Fibroblast of lung (primary cell): ENCODE data around the gene CLCA4. TPM values are rescaled to one million over a fixed set of nuclear protein-coding genes. Genes with fewer than 3 reads are reported as not detected.

Experiments used
- DNase-seq, 2 donors: peaks; one replicate each; pipeline versions ENCODE4 v3.0.0 to v3.0.0-alpha.2; 2010; ENCODE audit warnings: low read depth in 2 of 2
- H2AFZ ChIP-seq: 2 replicates; pipeline ENCODE4 v1.5.1; 2012; ENCODE audit warnings: low read length, control low read depth, inconsistent platforms
- H3K27ac ChIP-seq: 2 replicates; pipeline ENCODE4 v1.5.1; 2011; ENCODE audit warnings: low read length, control low read depth; ENCODE audit not compliant: insufficient read depth
- H3K27me3 ChIP-seq: 2 replicates; pipeline ENCODE4 v1.5.1; 2011; ENCODE audit warnings: mild to moderate bottlenecking, low read length; ENCODE audit not compliant: control insufficient read depth, insufficient read depth
- H3K36me3 ChIP-seq: 2 replicates; pipeline ENCODE4 v1.5.1; 2011; ENCODE audit warnings: low read length; ENCODE audit not compliant: control insufficient read depth, insufficient read depth
- H3K4me1 ChIP-seq: 2 replicates; pipeline ENCODE4 v1.5.1; 2011; ENCODE audit warnings: low read length; ENCODE audit not compliant: control insufficient read depth, insufficient read depth; ENCODE audit errors: extremely low read depth
- H3K4me2 ChIP-seq: 2 replicates; pipeline ENCODE4 v1.5.1; 2011; ENCODE audit warnings: low read length, control low read depth; ENCODE audit not compliant: insufficient read depth; ENCODE audit errors: extremely low read depth
- H3K4me3 ChIP-seq, 4 experiments: fragments of 200-600 bp in 1 of 4; sonication (generic) in 1 of 4; replicated peaks in 1 of 4; 2 replicates each; pipeline ENCODE4 v1.5.1; 2011 to 2016; ENCODE audit warnings: low read length in 4 of 4, low read depth in 3 of 4, mild to moderate bottlenecking in 3 of 4, control low read depth in 2 of 4, inconsistent platforms in 1 of 4, mixed read lengths in 1 of 4; ENCODE audit not compliant: insufficient read depth in 1 of 4; ENCODE audit errors: control extremely low read depth in 1 of 4
- H3K79me2 ChIP-seq: 2 replicates; pipeline ENCODE4 v1.5.1; 2012; ENCODE audit warnings: mild to moderate bottlenecking, low read length, inconsistent platforms; ENCODE audit not compliant: control insufficient read depth, insufficient read depth
- H3K9ac ChIP-seq: 2 replicates; pipeline ENCODE4 v1.5.1; 2011; ENCODE audit warnings: mild to moderate bottlenecking, low read length, control low read depth; ENCODE audit not compliant: insufficient read depth
- H3K9me3 ChIP-seq: 2 replicates; pipeline ENCODE4 v1.5.1; 2012; ENCODE audit warnings: low read depth, low read length; ENCODE audit not compliant: control insufficient read depth, insufficient read depth
- H4K20me1 ChIP-seq: 2 replicates; pipeline ENCODE4 v1.5.1; 2011; ENCODE audit warnings: low read length; ENCODE audit not compliant: control insufficient read depth, insufficient read depth; ENCODE audit errors: extremely low read depth
- EZH2 ChIP-seq: IDR thresholded peaks from 2 replicates; pipeline ENCODE4 v1.5.1; 2012; ENCODE audit warnings: low read length, control low read depth, mild to moderate bottlenecking; ENCODE audit errors: missing control alignments
- polyA plus RNA-seq, 2 donors: library from polyadenylated mRNA; depleted of rRNA in 1 of 2; stranded (reverse) in 1 of 2; unstranded in 1 of 2; fragments of >200 nt; gene quantifications; 2 replicates each; pipeline ENCODE4 v1.2.1, GENCODE V29; 2011 to 2012; ENCODE audit warnings: missing spikeins in 1 of 2
- total RNA-seq: library from RNA; depleted of rRNA; stranded (reverse); fragments of >200 nt; gene quantifications from 2 replicates; pipeline ENCODE4 v1.2.1, GENCODE V29; 2014
- TF ChIP-seq, protein P1 (sequence below), 2 donors: IDR thresholded peaks in 1 of 2; conservative IDR thresholded peaks in 1 of 2; 1 replicate in 1 of 2; 2 replicates in 1 of 2; pipeline ENCODE4 v1.5.1; 2011 to 2012; ENCODE audit warnings: low read length in 2 of 2, control low read depth in 1 of 2, inconsistent platforms in 1 of 2, low read depth in 1 of 2, mild to moderate bottlenecking in 1 of 2

The CLCA4 gene
- total and polyA plus RNA-seq, 2 donors (not counting 1 experiment from before 2014, with no cell fraction given), result not detected

GRCh38 chr1:86537928-86538695, 8.8 kb upstream of the CLCA4 start:
- H3K27me3 ChIP-seq, result no peaks in the 10 kb centered on the region
- H2AFZ ChIP-seq, result no peak overlapping the region
- no peaks in the 10 kb centered on the region for H3K79me2 ChIP-seq
- no peaks in the 10 kb centered on the region for H3K9me3 ChIP-seq
- H3K4me3 ChIP-seq, result no peak overlapping the region
- peak; percentile 33 to 56 for DNase-seq
- TF ChIP-seq, protein P1, sequence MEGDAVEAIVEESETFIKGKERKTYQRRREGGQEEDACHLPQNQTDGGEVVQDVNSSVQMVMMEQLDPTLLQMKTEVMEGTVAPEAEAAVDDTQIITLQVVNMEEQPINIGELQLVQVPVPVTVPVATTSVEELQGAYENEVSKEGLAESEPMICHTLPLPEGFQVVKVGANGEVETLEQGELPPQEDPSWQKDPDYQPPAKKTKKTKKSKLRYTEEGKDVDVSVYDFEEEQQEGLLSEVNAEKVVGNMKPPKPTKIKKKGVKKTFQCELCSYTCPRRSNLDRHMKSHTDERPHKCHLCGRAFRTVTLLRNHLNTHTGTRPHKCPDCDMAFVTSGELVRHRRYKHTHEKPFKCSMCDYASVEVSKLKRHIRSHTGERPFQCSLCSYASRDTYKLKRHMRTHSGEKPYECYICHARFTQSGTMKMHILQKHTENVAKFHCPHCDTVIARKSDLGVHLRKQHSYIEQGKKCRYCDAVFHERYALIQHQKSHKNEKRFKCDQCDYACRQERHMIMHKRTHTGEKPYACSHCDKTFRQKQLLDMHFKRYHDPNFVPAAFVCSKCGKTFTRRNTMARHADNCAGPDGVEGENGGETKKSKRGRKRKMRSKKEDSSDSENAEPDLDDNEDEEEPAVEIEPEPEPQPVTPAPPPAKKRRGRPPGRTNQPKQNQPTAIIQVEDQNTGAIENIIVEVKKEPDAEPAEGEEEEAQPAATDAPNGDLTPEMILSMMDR (conservative IDR thresholded peaks at IDR 0.05 in 1 of 2, IDR thresholded peaks at IDR 0.05 in 1 of 2; ENCODE audit: low read depth in 1 of 2, low read length in 2 of 2), result no peak
- no peak for TF ChIP-seq EZH2
- no peak overlapping the region for H3K27ac ChIP-seq
- no peak overlapping the region for H3K9ac ChIP-seq
- H4K20me1 ChIP-seq, result no peaks in the 10 kb centered on the region
- H3K36me3 ChIP-seq, result no peaks in the 10 kb centered on the region
- H3K4me1 ChIP-seq, result no peaks in the 10 kb centered on the region
- no peak overlapping the region for H3K4me2 ChIP-seq

- Histone ChIP-seq H3K4me2 (no peak overlapping the region), H3K36me3 (no peaks in the 10 kb centered on the region), H3K27me3 (no peaks in the 10 kb centered on the region), H3K4me3 (no peak overlapping the region), H2AFZ (no peak overlapping the region), H3K79me2 (no peaks in the 10 kb centered on the region), H3K4me1 (no peaks in the 10 kb centered on the region), H3K27ac (no peak overlapping the region), H4K20me1 (no peaks in the 10 kb centered on the region), H3K9ac (no peak overlapping the region), H3K9me3 (no peaks in the 10 kb centered on the region)
- DNase-seq, result no peak
- TF ChIP-seq, protein P1 (conservative IDR thresholded peaks at IDR 0.05 in 1 of 2, IDR thresholded peaks at IDR 0.05 in 1 of 2; ENCODE audit: low read depth in 1 of 2, low read length in 2 of 2), result no peak
- TF ChIP-seq EZH2, result no peak
These were observed 8.1 kb upstream of the CLCA4 start for GRCh38 chr1:86538775-86539174.

DNA sequence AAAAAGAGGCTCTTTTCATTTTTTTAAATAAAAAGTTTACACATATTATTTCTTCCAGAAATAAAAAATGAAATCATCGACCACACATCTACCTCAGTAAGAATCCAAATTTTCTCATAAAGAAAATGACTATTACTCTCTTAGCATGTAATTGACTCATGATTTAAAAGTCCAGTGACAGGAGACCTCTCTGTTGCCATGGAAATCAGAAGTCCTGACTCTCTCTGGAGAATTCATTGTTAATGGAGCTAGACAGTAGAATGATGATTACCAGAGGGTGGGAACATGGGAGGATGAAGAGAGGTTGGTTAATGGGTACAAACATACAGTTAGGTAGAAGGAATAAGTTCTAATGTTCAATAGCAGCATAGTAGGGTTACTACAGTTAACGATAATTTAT, 5.0 kb upstream of the CLCA4 start:
- no peak overlapping the region for H2AFZ ChIP-seq
- H3K9ac ChIP-seq, result no peak overlapping the region
- no peaks in the 10 kb centered on the region for H3K9me3 ChIP-seq

More for the DNA sequence above, 5.0 kb upstream of the CLCA4 start:
- no peak overlapping the region for H3K4me3 ChIP-seq
- H3K79me2 ChIP-seq, result no peaks in the 10 kb centered on the region
- H3K4me1 ChIP-seq, result no peaks in the 10 kb centered on the region
- no peak overlapping the region for H3K4me2 ChIP-seq
- H3K27me3 ChIP-seq, result no peaks in the 10 kb centered on the region
- TF ChIP-seq, protein P1 (conservative IDR thresholded peaks at IDR 0.05 in 1 of 2, IDR thresholded peaks at IDR 0.05 in 1 of 2; ENCODE audit: low read depth in 1 of 2, low read length in 2 of 2), result no peak
- no peak for TF ChIP-seq EZH2
- no peaks in the 10 kb centered on the region for H4K20me1 ChIP-seq
- DNase-seq, result no peak
- H3K27ac ChIP-seq, result no peak overlapping the region
- H3K36me3 ChIP-seq, result no peaks in the 10 kb centered on the region
